HepG2 (cell line): Measurements from ENCODE around the gene TBC1D22A.

ENCODE experiments used
- ELK4 ChIP-seq: sonication (generic); formaldehyde crosslinking; IDR thresholded peaks from 2 replicates; pipeline ENCODE4 v1.9.0; 2021; ENCODE audit warnings: missing genetic modification reagents, borderline replicate concordance
- EP300 ChIP-seq, 3 experiments: sonication (generic) in 1 of 3; formaldehyde crosslinking in 1 of 3; IDR thresholded peaks; 2 replicates each; pipeline versions ENCODE4 v1.5.1 to v1.6.1; 2011 to 2020; ENCODE audit warnings: low read depth in 2 of 3, low read length in 2 of 3, borderline replicate concordance in 1 of 3, improper control_type of control experiment in 1 of 3, mild to moderate bottlenecking in 1 of 3, missing genetic modification reagents in 1 of 3, moderate library complexity in 1 of 3
- IRF2 ChIP-seq: IDR thresholded peaks from 2 replicates; pipeline ENCODE4 v1.6.1; 2018; ENCODE audit warnings: missing genetic modification reagents, missing compliant biosample characterization
- IRX3 ChIP-seq: sonication (generic); formaldehyde crosslinking; IDR thresholded peaks from 2 replicates; pipeline ENCODE4 v1.8.1; 2023; ENCODE audit warnings: mild to moderate bottlenecking, low read depth, missing genetic modification reagents, borderline replicate concordance
- MXD1 ChIP-seq: sonication (generic); formaldehyde crosslinking; IDR thresholded peaks from 2 replicates; pipeline ENCODE4 v1.4.0; 2020; ENCODE audit warnings: mild to moderate bottlenecking, missing genetic modification reagents
- PCBP2 ChIP-seq: fragments of 200-400 bp; formaldehyde crosslinking; optimal IDR thresholded peaks from 2 replicates; pipeline ENCODE3; 2018; ENCODE audit warnings: low read length, low read depth; ENCODE audit not compliant: poor library complexity, severe bottlenecking
- POLR2A ChIP-seq, 2 experiments: IDR thresholded peaks; 2 replicates each; pipeline ENCODE4 v1.6.1; 2011; ENCODE audit warnings: low read depth in 2 of 2, low read length in 2 of 2, mild to moderate bottlenecking in 1 of 2, moderate library complexity in 1 of 2; ENCODE audit not compliant: insufficient read depth in 1 of 2
- USF2 ChIP-seq, 2 experiments: sonication (generic) in 1 of 2; formaldehyde crosslinking in 1 of 2; IDR thresholded peaks; 2 replicates each; pipeline versions ENCODE4 v1.5.1 to v1.6.1; 2011 to 2020; ENCODE audit warnings: borderline replicate concordance in 1 of 2, low read depth in 1 of 2, low read length in 1 of 2, mild to moderate bottlenecking in 1 of 2, missing genetic modification reagents in 1 of 2, moderate library complexity in 1 of 2
- ZBTB2 ChIP-seq: sonication (generic); formaldehyde crosslinking; IDR thresholded peaks from 2 replicates; pipeline ENCODE4 v1.8.0; 2022; ENCODE audit warnings: low read depth, missing genetic modification reagents
- ZEB1 ChIP-seq: IDR thresholded peaks from 2 replicates; pipeline ENCODE4 v1.6.1; 2012; ENCODE audit warnings: mild to moderate bottlenecking, low read depth, inconsistent platforms; ENCODE audit not compliant: insufficient replicate concordance
- ZKSCAN8 ChIP-seq: IDR thresholded peaks from 2 replicates; pipeline ENCODE4 v1.6.1; 2016; ENCODE audit warnings: borderline replicate concordance, missing genetic modification reagents, missing compliant biosample characterization
- ZNF326 ChIP-seq: sonication (generic); formaldehyde crosslinking; IDR thresholded peaks from 2 replicates; pipeline ENCODE4 v1.4.0; 2020; ENCODE audit warnings: missing genetic modification reagents, borderline replicate concordance

- no peak for TF ChIP-seq POLR2A (IDR thresholded peaks at IDR 0.05; ENCODE audit: insufficient read depth in 1 of 2, low read depth in 2 of 2, low read length in 2 of 2)
- no peak for TF ChIP-seq IRX3 (CRISPR knock-in tag)
- no peak for TF ChIP-seq MXD1
- TF ChIP-seq USF2 (IDR thresholded peaks at IDR 0.05; ENCODE audit: low read depth, low read length): no peak
- no peak for TF ChIP-seq USF2 (CRISPR knock-in tag; IDR thresholded peaks at IDR 0.05; ENCODE audit: borderline replicate concordance)
- TF ChIP-seq ZEB1: no peak
- no peak for TF ChIP-seq ZBTB2 (CRISPR knock-in tag)
- TF ChIP-seq IRF2: no peak
- TF ChIP-seq ZKSCAN8 (CRISPR knock-in tag): no peak
- TF ChIP-seq ELK4 (CRISPR knock-in tag): no peak
- no peak for TF ChIP-seq PCBP2
- TF ChIP-seq ZNF326: no peak
- no peak for TF ChIP-seq EP300 (IDR thresholded peaks at IDR 0.05; ENCODE audit: low read depth in 2 of 2, low read length in 2 of 2)
- no peak for TF ChIP-seq EP300 (CRISPR knock-in tag; IDR thresholded peaks at IDR 0.05; ENCODE audit: borderline replicate concordance)
Observed at GRCh38 chr22:47160141-47160541, 397.7 kb downstream of the TBC1D22A start.
